OCI-LY7 (cell line): Measurements from ENCODE around the gene ARL15. TPM values are rescaled to one million over a fixed set of nuclear protein-coding genes. Genes with fewer than 3 reads are reported as not detected.

Experiments
- BruUV-seq: library from RNA; stranded (reverse); fragments of 400-500 nt; replicated peaks from 2 replicates; lab custom pipeline; 2021; lab: Mats Ljungman, UMichigan
- CTCF ChIA-PET: fragments of 300-600 bp; sonication (Branson Sonifier 250); formaldehyde crosslinking; loops from one replicate; lab custom pipeline; 2022; ENCODE audit warnings: antibody characterized with exemption; ENCODE audit not compliant: unreplicated experiment; lab: Charles Lee
- POLR2A ChIA-PET: fragments of 300-600 bp; sonication (Branson Sonifier 250); formaldehyde crosslinking; loops from one replicate; lab custom pipeline; 2022; ENCODE audit warnings: antibody characterized with exemption; lab: Charles Lee
- DNase-seq: peaks from one replicate; pipeline ENCODE4 v3.0.0-alpha.2; 2015; ENCODE audit warnings: low spot score
- H2AFZ ChIP-seq: fragments of 200-600 bp; sonication (generic), shearing (Covaris generic); 2 replicates; pipeline ENCODE4 v1.6.1; 2014; ENCODE audit warnings: mild to moderate bottlenecking, antibody characterized with exemption, low read length, moderate library complexity
- H3K27ac ChIP-seq: fragments of 200-600 bp; sonication (generic); 2 replicates; pipeline ENCODE4 v1.5.1; 2014; ENCODE audit warnings: mixed run types, low read depth, mild to moderate bottlenecking, moderate library complexity, low read length, inconsistent platforms; ENCODE audit not compliant: poor library complexity, severe bottlenecking
- H3K36me3 ChIP-seq: fragments of 200-600 bp; sonication (generic); 2 replicates; pipeline ENCODE4 v1.6.1; 2014; ENCODE audit warnings: mild to moderate bottlenecking, antibody characterized with exemption, low read length, moderate library complexity, mixed read lengths; ENCODE audit not compliant: insufficient read depth
- H3K4me1 ChIP-seq: fragments of 200-600 bp; sonication (generic); 2 replicates; pipeline ENCODE4 v1.5.1; 2014; ENCODE audit warnings: mild to moderate bottlenecking, low read length; ENCODE audit not compliant: insufficient read depth, poor library complexity, severe bottlenecking
- H3K4me2 ChIP-seq: fragments of 200-600 bp; sonication (generic); 2 replicates; pipeline ENCODE4 v1.6.1; 2014; ENCODE audit warnings: mild to moderate bottlenecking, low read length
- H3K4me3 ChIP-seq: fragments of 200-600 bp; sonication (generic); 2 replicates; pipeline ENCODE4 v1.5.1; 2014; ENCODE audit warnings: mild to moderate bottlenecking, low read depth, low read length; ENCODE audit not compliant: poor library complexity, severe bottlenecking
- H3K79me2 ChIP-seq: fragments of 200-600 bp; sonication (generic); 2 replicates; pipeline ENCODE4 v1.6.1; 2016; ENCODE audit warnings: low read depth, mild to moderate bottlenecking, low read length, moderate library complexity, mixed read lengths; ENCODE audit not compliant: insufficient read depth
- H3K9me2 ChIP-seq: fragments of 200-600 bp; sonication (generic); 2 replicates; pipeline ENCODE4 v1.6.1; 2016; ENCODE audit warnings: mild to moderate bottlenecking, low read length, mixed read lengths; ENCODE audit not compliant: insufficient read depth
- H3K9me3 ChIP-seq: fragments of 200-600 bp; sonication (generic); 2 replicates; pipeline ENCODE4 v1.6.1; 2014; ENCODE audit warnings: mild to moderate bottlenecking, mixed run types, low read length, mixed read lengths
- H4K20me1 ChIP-seq: fragments of 200-600 bp; sonication (generic); 2 replicates; pipeline ENCODE4 v1.6.1; 2014; ENCODE audit warnings: mild to moderate bottlenecking, antibody characterized with exemption, low read length, moderate library complexity, mixed read lengths; ENCODE audit not compliant: insufficient read depth
- EZH2phosphoT487 ChIP-seq: fragments of 200-600 bp; sonication (generic); IDR thresholded peaks from 2 replicates; pipeline ENCODE4 v1.6.1; 2018; ENCODE audit warnings: low read depth, borderline replicate concordance, mild to moderate bottlenecking, mixed run types, antibody characterized with exemption, low read length, moderate library complexity, mixed read lengths
- intact Hi-C: fragments of 100-400 bp; cut with micrococcal nuclease; formaldehyde crosslinking; loops from one replicate; pipeline ENCODE4 v1.10.0; 2022; ENCODE audit not compliant: unreplicated experiment
- total RNA-seq, 2 experiments: library from RNA; depleted of rRNA in 1 of 2; stranded (reverse); fragments of >200 nt in 1 of 2; shearing (Covaris generic) in 1 of 2; gene quantifications; 2 replicates each; pipeline ENCODE4 v1.2.3, GENCODE V29; 2014 to 2022
- TF ChIP-seq, protein P1 (sequence below): fragments of 200-600 bp; sonication (generic); conservative IDR thresholded peaks from 2 replicates; pipeline ENCODE4 v1.5.1; 2014; ENCODE audit warnings: mild to moderate bottlenecking, antibody characterized with exemption, low read length, moderate library complexity, mixed read lengths

ARL15 gene
- total RNA-seq, 2 experiments from 2014 or later = 18.8 to 24.4 TPM

DNA sequence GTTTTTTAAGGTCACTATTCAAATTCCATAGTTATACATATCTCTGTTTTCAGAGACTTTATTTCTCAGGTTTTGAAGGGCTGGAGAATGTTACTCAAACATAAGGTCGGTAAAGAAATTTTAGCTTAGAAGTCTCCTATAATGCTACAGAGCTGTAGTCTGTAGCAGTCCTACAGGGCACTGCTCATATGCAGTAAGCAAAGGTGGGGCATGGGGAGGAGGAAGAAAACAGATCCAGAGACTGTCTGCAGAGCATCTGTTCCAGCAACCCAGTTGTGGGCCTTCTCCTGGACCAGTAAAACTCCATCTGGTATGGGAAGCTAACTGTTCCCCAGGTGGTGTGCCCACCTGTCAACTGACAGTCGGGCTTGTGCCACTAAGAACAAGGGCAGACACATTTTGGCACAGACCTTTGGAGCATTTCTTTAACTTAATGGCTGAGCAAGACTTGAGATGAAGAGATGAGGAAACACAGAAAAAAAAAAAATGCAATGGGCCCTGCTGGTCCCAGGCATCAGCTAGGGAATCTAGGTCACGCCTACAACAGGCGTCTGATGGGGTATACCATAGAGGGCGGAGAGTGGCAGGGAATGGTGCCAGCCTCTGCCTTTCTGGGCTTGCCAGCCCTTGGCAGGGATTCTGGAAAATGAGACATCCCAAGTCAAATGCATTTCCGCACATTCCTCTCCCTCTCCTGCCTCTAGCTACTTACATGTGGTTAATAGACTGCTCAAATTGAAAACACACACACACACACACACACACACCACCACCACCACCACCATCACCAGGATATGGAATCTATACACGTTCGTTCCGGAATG, 218.9 kb downstream of the ARL15 start:
- POLR2A ChIA-PET = interaction anchor here (0.6 kb wide), 1 partner anchor 214 kb away, joined by 3 read pairs; no protein-coding TSS in a partner anchor
- Histone ChIP-seq H3K4me2 (no peak overlapping the region), H3K9me2 (no peaks in the 10 kb centered on the region), H2AFZ (no peak overlapping the region), H3K36me3 (no peaks in the 10 kb centered on the region), H3K27ac (no peak overlapping the region), H4K20me1 (no peaks in the 10 kb centered on the region), H3K9me3 (no peaks in the 10 kb centered on the region), H3K4me3 (no peak overlapping the region), H3K79me2 (no peaks in the 10 kb centered on the region), H3K4me1 (peaks cover 10% of the 10 kb centered on the region)
- intact Hi-C loops = no loop called here
- TF ChIP-seq EZH2phosphoT487 = no peak
- TF ChIP-seq, protein P1, sequence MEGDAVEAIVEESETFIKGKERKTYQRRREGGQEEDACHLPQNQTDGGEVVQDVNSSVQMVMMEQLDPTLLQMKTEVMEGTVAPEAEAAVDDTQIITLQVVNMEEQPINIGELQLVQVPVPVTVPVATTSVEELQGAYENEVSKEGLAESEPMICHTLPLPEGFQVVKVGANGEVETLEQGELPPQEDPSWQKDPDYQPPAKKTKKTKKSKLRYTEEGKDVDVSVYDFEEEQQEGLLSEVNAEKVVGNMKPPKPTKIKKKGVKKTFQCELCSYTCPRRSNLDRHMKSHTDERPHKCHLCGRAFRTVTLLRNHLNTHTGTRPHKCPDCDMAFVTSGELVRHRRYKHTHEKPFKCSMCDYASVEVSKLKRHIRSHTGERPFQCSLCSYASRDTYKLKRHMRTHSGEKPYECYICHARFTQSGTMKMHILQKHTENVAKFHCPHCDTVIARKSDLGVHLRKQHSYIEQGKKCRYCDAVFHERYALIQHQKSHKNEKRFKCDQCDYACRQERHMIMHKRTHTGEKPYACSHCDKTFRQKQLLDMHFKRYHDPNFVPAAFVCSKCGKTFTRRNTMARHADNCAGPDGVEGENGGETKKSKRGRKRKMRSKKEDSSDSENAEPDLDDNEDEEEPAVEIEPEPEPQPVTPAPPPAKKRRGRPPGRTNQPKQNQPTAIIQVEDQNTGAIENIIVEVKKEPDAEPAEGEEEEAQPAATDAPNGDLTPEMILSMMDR = no peak
- DNase-seq = no peak
- CTCF ChIA-PET = no interaction called here
- no TSS peak for BruUV-seq

DNA sequence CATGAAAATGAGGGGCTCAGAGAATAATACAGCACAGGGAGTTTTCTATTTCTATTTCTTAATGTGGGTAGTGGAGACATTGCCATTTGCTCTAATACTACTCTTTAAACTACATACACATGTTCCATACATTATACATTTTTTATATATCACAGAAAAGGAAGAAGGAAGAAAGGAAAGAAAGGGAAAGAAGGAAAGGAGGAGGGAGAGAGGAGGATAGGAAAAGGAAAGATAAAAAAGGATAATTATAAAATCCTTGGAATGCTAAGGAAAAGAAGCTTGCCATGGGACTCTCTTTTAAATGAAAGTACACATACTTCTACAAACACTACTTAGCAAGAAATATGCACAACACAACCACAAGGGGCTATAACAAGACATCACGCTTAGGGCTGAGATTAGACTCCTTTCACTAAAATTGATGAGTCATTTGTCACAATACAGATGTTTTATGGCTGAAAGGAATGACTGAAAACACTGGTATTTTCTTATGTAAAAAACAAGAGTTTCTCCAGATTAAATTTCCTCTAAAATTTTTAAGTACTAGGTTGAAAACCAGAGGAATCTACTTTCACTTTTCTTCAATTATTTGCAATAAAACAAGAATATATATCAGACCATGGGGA, 219.8 kb downstream of the ARL15 start:
- H3K4me1 ChIP-seq = peaks cover 10% of the 10 kb centered on the region
- no peaks in the 10 kb centered on the region for H4K20me1 ChIP-seq
- POLR2A ChIA-PET = no interaction called here
- H3K36me3 ChIP-seq = no peaks in the 10 kb centered on the region
- H3K9me3 ChIP-seq = no peaks in the 10 kb centered on the region
- H3K4me2 ChIP-seq = no peak overlapping the region
- TF ChIP-seq, protein P1 = no peak; the same call in 1 of the 2 replicates
- no peak for TF ChIP-seq EZH2phosphoT487
- no TSS peak for BruUV-seq
- CTCF ChIA-PET = no interaction called here
- no peak for DNase-seq
- intact Hi-C loops = no loop called here
- no peaks in the 10 kb centered on the region for H3K9me2 ChIP-seq
- H3K79me2 ChIP-seq = no peaks in the 10 kb centered on the region
- no peak overlapping the region for H2AFZ ChIP-seq
- no peak overlapping the region for H3K27ac ChIP-seq
- H3K4me3 ChIP-seq = no peak overlapping the region
